H1 (cell line): ENCODE data around the gene SPAG17. TPM values are rescaled to one million over a fixed set of nuclear protein-coding genes. Genes with fewer than 3 reads are reported as not detected.

ENCODE experiments used
- CTCF ChIA-PET: fragments of 300-600 bp; sonication (Branson Sonifier 250); formaldehyde crosslinking; loops from one replicate; lab custom pipeline; 2021; ENCODE audit not compliant: partially characterized antibody; lab: Charles Lee
- POLR2A ChIA-PET: fragments of 300-600 bp; sonication (Branson Sonifier 250); formaldehyde crosslinking; loops from one replicate; lab custom pipeline; 2021; ENCODE audit warnings: inconsistent platforms; ENCODE audit not compliant: partially characterized antibody; lab: Charles Lee
- DNase-seq, 2 experiments: peaks; one replicate each; pipeline versions ENCODE4 v3.0.0 to v3.0.0-alpha.2; 2010 to 2022; ENCODE audit warnings: low spot score in 2 of 2, low read depth in 1 of 2, mixed read lengths in 1 of 2
- FAIRE-seq: peaks from 2 replicates; lab custom pipeline; 2011; peaks lifted over from hg19 to GRCh38; lab: Jason Lieb, UNC
- H2AFZ ChIP-seq: 2 replicates; pipeline ENCODE4 v1.8.1; 2012; ENCODE audit warnings: low read length, inconsistent platforms
- H2AK5ac ChIP-seq: 2 replicates; pipeline ENCODE4 v1.6.1; 2013; ENCODE audit warnings: low read depth, low read length
- H2BK120ac ChIP-seq: replicated peaks from 2 replicates; pipeline ENCODE3; 2013; ENCODE audit warnings: low read depth, low read length, inconsistent platforms
- H2BK12ac ChIP-seq: 2 replicates; pipeline ENCODE4 v1.6.1; 2013; ENCODE audit warnings: low read depth, low read length
- H2BK15ac ChIP-seq: 2 replicates; pipeline ENCODE4 v1.6.1; 2013; ENCODE audit warnings: low read length
- H2BK20ac ChIP-seq: 2 replicates; pipeline ENCODE4 v1.6.1; 2013; ENCODE audit warnings: low read length
- H2BK5ac ChIP-seq: 2 replicates; pipeline ENCODE4 v1.6.1; 2013; ENCODE audit warnings: low read depth, low read length
- H3K14ac ChIP-seq: 2 replicates; pipeline ENCODE4 v1.6.1; 2013; ENCODE audit warnings: inconsistent platforms; ENCODE audit not compliant: insufficient read length
- H3K18ac ChIP-seq: 2 replicates; pipeline ENCODE4 v1.6.1; 2013; ENCODE audit warnings: low read length; ENCODE audit errors: extremely low read depth
- H3K23ac ChIP-seq: 2 replicates; pipeline ENCODE4 v1.6.1; 2013; ENCODE audit warnings: inconsistent platforms; ENCODE audit not compliant: insufficient read length
- H3K23me2 ChIP-seq: 2 replicates; pipeline ENCODE4 v1.6.1; 2013; ENCODE audit warnings: low read depth, low read length
- H3K27ac ChIP-seq: 2 replicates; pipeline ENCODE4 v1.6.1; 2011; ENCODE audit warnings: low read depth, low read length, inconsistent platforms
- H3K27me3 ChIP-seq, 4 experiments: replicated peaks in 1 of 4; 1 replicate in 1 of 4; 2 replicates in 3 of 4; pipeline versions ENCODE4 v1.6.1 to v1.8.1; 2011 to 2013; ENCODE audit warnings: low read length in 3 of 4, mild to moderate bottlenecking in 3 of 4, inconsistent platforms in 2 of 4, mixed read lengths in 2 of 4, moderate library complexity in 1 of 4; ENCODE audit not compliant: control insufficient read depth in 3 of 4, insufficient read depth in 3 of 4; ENCODE audit errors: extremely low read depth in 1 of 4
- H3K36me3 ChIP-seq, 4 experiments: 2 replicates each; pipeline versions ENCODE4 v1.6.1 to v1.8.1; 2011 to 2013; ENCODE audit warnings: mild to moderate bottlenecking in 4 of 4, low read length in 3 of 4, moderate library complexity in 2 of 4, control low read depth in 1 of 4, inconsistent platforms in 1 of 4; ENCODE audit not compliant: insufficient read depth in 4 of 4, control insufficient read depth in 2 of 4
- H3K4ac ChIP-seq: replicated peaks from 2 replicates; pipeline ENCODE3; 2013; ENCODE audit warnings: low read length, low read depth, mixed read lengths, inconsistent platforms; ENCODE audit not compliant: insufficient read length
- H3K4me1 ChIP-seq, 4 experiments: replicated peaks in 1 of 4; 1 replicate in 1 of 4; 2 replicates in 3 of 4; pipeline versions ENCODE4 v1.6.1 to v1.8.1; 2011 to 2013; ENCODE audit warnings: low read length in 3 of 4, inconsistent platforms in 2 of 4, mixed read lengths in 1 of 4; ENCODE audit not compliant: insufficient read depth in 4 of 4, control insufficient read depth in 3 of 4
- H3K4me2 ChIP-seq, 2 experiments: 2 replicates each; pipeline versions ENCODE4 v1.6.1 to v1.8.1; 2011 to 2013; ENCODE audit warnings: low read depth in 2 of 2, low read length in 2 of 2, control low read depth in 1 of 2, inconsistent platforms in 1 of 2, mild to moderate bottlenecking in 1 of 2; ENCODE audit not compliant: insufficient read depth in 1 of 2
- H3K4me3 ChIP-seq, 4 experiments: fragments of 200-600, 300-600 bp in 1 of 4; sonication (generic), shearing (Covaris generic), sonication (Bioruptor Twin) in 1 of 4; 2 replicates each; pipeline versions ENCODE4 v1.5.1 to v1.8.1; 2011 to 2016; ENCODE audit warnings: low read length in 4 of 4, low read depth in 3 of 4, control low read depth in 2 of 4, inconsistent platforms in 2 of 4, mild to moderate bottlenecking in 2 of 4, mixed read lengths in 1 of 4, moderate library complexity in 1 of 4; ENCODE audit not compliant: insufficient read depth in 2 of 4; ENCODE audit errors: extremely low read depth in 1 of 4
- H3K56ac ChIP-seq: replicated peaks from 2 replicates; pipeline ENCODE3; 2013; ENCODE audit warnings: low read depth, mild to moderate bottlenecking, mixed read lengths, low read length, inconsistent platforms; ENCODE audit not compliant: insufficient read length
- H3K79me1 ChIP-seq: 2 replicates; pipeline ENCODE4 v1.6.1; 2013; ENCODE audit warnings: low read depth, low read length, control low read depth
- H3K79me2 ChIP-seq, 2 experiments: 2 replicates each; pipeline versions ENCODE4 v1.6.1 to v1.8.1; 2012 to 2013; ENCODE audit warnings: low read length in 2 of 2, mild to moderate bottlenecking in 2 of 2, inconsistent platforms in 1 of 2; ENCODE audit not compliant: insufficient read depth in 2 of 2, control insufficient read depth in 1 of 2
- H3K9ac ChIP-seq, 4 experiments: replicated peaks in 1 of 4; 1 replicate in 1 of 4; 2 replicates in 3 of 4; pipeline versions ENCODE4 v1.6.1 to v1.8.1; 2011 to 2013; ENCODE audit warnings: low read depth in 3 of 4, low read length in 3 of 4, control low read depth in 2 of 4, mild to moderate bottlenecking in 2 of 4, moderate library complexity in 2 of 4, inconsistent platforms in 1 of 4; ENCODE audit errors: extremely low read depth in 1 of 4
- H3K9me3 ChIP-seq, 2 experiments: 2 replicates each; pipeline versions ENCODE4 v1.6.1 to v1.8.1; 2012 to 2013; ENCODE audit warnings: mild to moderate bottlenecking in 2 of 2, moderate library complexity in 2 of 2, control low read depth in 1 of 2, inconsistent platforms in 1 of 2, low read depth in 1 of 2, low read length in 1 of 2, mixed read lengths in 1 of 2; ENCODE audit not compliant: insufficient read depth in 2 of 2
- H4K20me1 ChIP-seq, 2 experiments: replicated peaks in 1 of 2; 2 replicates each; pipeline versions ENCODE3 to v1.8.1; 2011 to 2013; ENCODE audit warnings: inconsistent platforms in 2 of 2, low read length in 2 of 2, mild to moderate bottlenecking in 1 of 2; ENCODE audit not compliant: insufficient read depth in 2 of 2, control insufficient read depth in 1 of 2
- H4K5ac ChIP-seq: 2 replicates; pipeline ENCODE4 v1.6.1; 2013; ENCODE audit warnings: low read length, low read depth, mixed read lengths, inconsistent platforms; ENCODE audit not compliant: insufficient read length
- H4K8ac ChIP-seq: 2 replicates; pipeline ENCODE4 v1.8.0; 2013; ENCODE audit warnings: mild to moderate bottlenecking, moderate library complexity, low read length, inconsistent platforms; ENCODE audit not compliant: insufficient read depth; ENCODE audit errors: extremely low read depth
- H4K91ac ChIP-seq: replicated peaks from 2 replicates; pipeline ENCODE3; 2013; ENCODE audit warnings: low read length, mixed read lengths, inconsistent platforms; ENCODE audit not compliant: insufficient read length
- BACH1 ChIP-seq: IDR thresholded peaks from 2 replicates; pipeline ENCODE4 v1.6.1; 2012; ENCODE audit warnings: low read length, improper control_type of control experiment
- BCL11A ChIP-seq, 2 experiments: IDR thresholded peaks; one replicate each; pipeline ENCODE4 v1.6.1; 2011; ENCODE audit warnings: low read depth in 2 of 2, low read length in 2 of 2, mild to moderate bottlenecking in 2 of 2
- BRCA1 ChIP-seq: IDR thresholded peaks from 2 replicates; pipeline ENCODE4 v1.6.1; 2012; ENCODE audit warnings: low read depth, low read length, improper control_type of control experiment
- CEBPB ChIP-seq: IDR thresholded peaks from 2 replicates; pipeline ENCODE4 v1.6.1; 2012; ENCODE audit warnings: low read depth, low read length
- HDAC2 ChIP-seq, 2 experiments: fragments of 300-600 bp in 1 of 2; sonication (generic) in 1 of 2; IDR thresholded peaks; 2 replicates each; pipeline ENCODE4 v1.6.1; 2011 to 2012; ENCODE audit warnings: low read depth in 2 of 2, low read length in 2 of 2, mild to moderate bottlenecking in 2 of 2, moderate library complexity in 2 of 2, borderline replicate concordance in 1 of 2, inconsistent platforms in 1 of 2
- KDM4A ChIP-seq: IDR thresholded peaks from one replicate; pipeline ENCODE4 v1.7.1; 2012; ENCODE audit warnings: low read depth, mild to moderate bottlenecking, moderate library complexity, low read length, inconsistent platforms; ENCODE audit not compliant: severe bottlenecking
- NANOG ChIP-seq: IDR thresholded peaks from 2 replicates; pipeline ENCODE4 v1.6.1; 2011; ENCODE audit warnings: low read length, low read depth, mild to moderate bottlenecking, inconsistent platforms; ENCODE audit not compliant: insufficient read depth, poor library complexity, severe bottlenecking
- PHF8 ChIP-seq: fragments of 200-600 bp; sonication (generic); conservative IDR thresholded peaks from 2 replicates; pipeline ENCODE4 v1.7.1; 2012; ENCODE audit warnings: low read depth, mild to moderate bottlenecking, inconsistent platforms, low read length, moderate library complexity
- RFX5 ChIP-seq: IDR thresholded peaks from 2 replicates; pipeline ENCODE4 v1.6.1; 2011; ENCODE audit warnings: low read depth, low read length, improper control_type of control experiment, borderline replicate concordance
- RNF2 ChIP-seq: fragments of 200-900, 300-1000 bp; sonication (generic); IDR thresholded peaks from 2 replicates; pipeline ENCODE4 v1.7.1; 2016; ENCODE audit warnings: borderline replicate concordance, low read depth, mild to moderate bottlenecking, antibody characterized with exemption, low read length; ENCODE audit not compliant: poor library complexity, severe bottlenecking; ENCODE audit errors: missing control alignments
- SUZ12 ChIP-seq: fragments of 200-600 bp; sonication (generic); IDR thresholded peaks from 2 replicates; pipeline ENCODE4 v1.6.1; 2012; ENCODE audit warnings: mild to moderate bottlenecking, inconsistent platforms, low read length, moderate library complexity, mixed read lengths
- TAF1 ChIP-seq: IDR thresholded peaks from 2 replicates; pipeline ENCODE4 v1.6.1; 2011; ENCODE audit warnings: mild to moderate bottlenecking, low read depth, low read length
- TBP ChIP-seq: IDR thresholded peaks from 2 replicates; pipeline ENCODE4 v1.6.1; 2011; ENCODE audit warnings: low read depth, low read length, improper control_type of control experiment
- ZNF274 ChIP-seq: IDR thresholded peaks from 2 replicates; pipeline ENCODE4 v1.7.0; 2012; ENCODE audit warnings: low read length, borderline replicate concordance; ENCODE audit errors: extremely low read depth
- WGBS, 2 experiments: shearing (Covaris generic) in 1 of 2; methylation state at CpG; one replicate each; pipeline versions ENCODE4 v1.1.6 to v1.1.7; 2013 to 2015; ENCODE audit warnings: low lambda C conversion rate in 2 of 2, mixed read lengths in 2 of 2, inconsistent platforms in 1 of 2, low coverage in 1 of 2, missing lambda C conversion rate in 1 of 2; ENCODE audit not compliant: insufficient replicate concordance in 2 of 2, insufficient coverage in 1 of 2, insufficient read length in 1 of 2; ENCODE audit errors: extremely low coverage in 1 of 2, missing lambda C conversion rate in 1 of 2; 5-methylcytosine and 5-hydroxymethylcytosine counted together
- polyA plus RNA-seq, 7 experiments: library from polyadenylated mRNA; depleted of rRNA in 3 of 7; stranded (reverse) in 5 of 7; unstranded in 2 of 7; fragments of >200 nt in 5 of 7; fragments of 200-250 nt in 2 of 7; gene quantifications; 1 replicate in 5 of 7; 2 replicates in 1 of 7; 4 replicates in 1 of 7; pipeline versions ENCODE4 v1.2.1 to v1.2.3, GENCODE V29; 2011 to 2013; ENCODE audit warnings: missing spikeins in 2 of 7, mixed read lengths in 2 of 7
- total RNA-seq: library from RNA; stranded (reverse); fragmentation: NEBNext Ultra II Directional; extraction: Animal tissue kit (Norgen Biotek cat#: 25700); gene quantifications from 2 replicates; pipeline ENCODE4 v1.2.1, GENCODE V29; 2021

The SPAG17 gene
- total and polyA plus RNA-seq, 2 of the 8 experiments (the other 6 are each of a cell fraction or from before 2014, with no cell fraction given), result 0.56 to 0.62 TPM

DNA sequence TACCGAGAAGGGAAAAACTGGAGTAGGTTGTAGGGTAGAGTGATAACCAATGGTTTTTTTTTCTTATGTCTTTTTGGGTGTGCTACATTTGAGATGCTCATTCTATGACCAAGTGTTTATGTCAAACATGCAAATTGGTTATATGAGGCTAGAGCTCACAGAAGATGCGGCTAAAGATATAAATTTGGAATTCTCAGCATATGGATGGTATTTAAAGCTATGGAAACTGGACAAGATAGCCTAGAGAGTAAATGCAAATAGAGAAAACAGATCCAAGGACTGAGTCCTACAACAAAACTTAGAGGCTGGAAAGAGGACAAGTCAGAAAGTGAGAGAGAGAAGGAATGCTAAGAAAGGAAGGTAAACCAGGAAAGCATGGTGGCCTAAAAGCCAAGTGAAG lies 263.0 kb downstream of the SPAG17 start:
- Histone ChIP-seq H3K79me1 (no peaks in the 10 kb centered on the region; the same call in 1 of the 2 replicates), H3K56ac (no peak overlapping the region), H3K23ac (no peak overlapping the region), H4K8ac (no peak overlapping the region), H4K91ac (no peak overlapping the region), H3K27ac (no peak overlapping the region), H3K18ac (no peak overlapping the region), H3K79me2 (peaks cover 0 to 53% of the 10 kb centered on the region in 2 experiments; a peak in 3 of 4 replicates), H3K4me1 (no peaks in the 10 kb centered on the region), H3K9ac (no peak overlapping the region), H3K4me3 (no peak overlapping the region), H2AFZ (no peak overlapping the region), H2BK20ac (no peak overlapping the region), H3K4me2 (no peak overlapping the region), H4K5ac (no peak overlapping the region), H3K14ac (no peak overlapping the region), H4K20me1 (no peaks in the 10 kb centered on the region), H3K36me3 (peaks cover 0 to 17% (median 3%) of the 10 kb centered on the region in 4 experiments; a peak in 5 of 8 replicates), H3K9me3 (0 out of 4 replicates have a peak, but pooled peaks cover 0 to 2% of the 10 kb centered on the region in 2 experiments), H2BK15ac (no peak overlapping the region), H2AK5ac (no peak overlapping the region), H3K27me3 (no peaks in the 10 kb centered on the region), H2BK12ac (no peak overlapping the region), H3K23me2 (no peaks in the 10 kb centered on the region), H2BK120ac (no peak overlapping the region), H2BK5ac (no peak overlapping the region), H3K4ac (no peak overlapping the region)
- no peak for FAIRE-seq
- ChIA-PET CTCF (interaction anchor here (2.1 kb wide), 1 partner anchor 26 kb away, joined by 5 read pairs; no protein-coding TSS in a partner anchor), POLR2A (no interaction called here)
- DNase-seq, result no peak
- 95% methylated on average over 2 of the region's 2 CpGs; no CpG with 5 or more reads in 1 of the 2 experiments for WGBS, 2 experiments
- TF ChIP-seq RFX5 (no peak), RNF2 (no peak), TBP (no peak), HDAC2 (IDR thresholded peaks at IDR 0.05; ENCODE audit: borderline replicate concordance in 1 of 2, low read depth in 2 of 2, low read length in 2 of 2) (no peak), PHF8 (no peak), BCL11A (IDR thresholded peaks at IDR 0.05; ENCODE audit: low read depth in 2 of 2, low read length in 2 of 2) (no peak), SUZ12 (no peak), KDM4A (no peak), ZNF274 (no peak), NANOG (no peak), TAF1 (no peak), BACH1 (no peak), BRCA1 (no peak), CEBPB (no peak)
